H1 (cell line): ENCODE data around the gene RREB1.

ENCODE experiments used
- CHD7 ChIP-seq: fragments of 300-600 bp; sonication (generic); IDR thresholded peaks from 2 replicates; pipeline ENCODE4 v1.7.1; 2012; ENCODE audit warnings: low read length, moderate library complexity, mild to moderate bottlenecking, inconsistent platforms; ENCODE audit not compliant: insufficient replicate concordance
- CREB1 ChIP-seq: IDR thresholded peaks from 2 replicates; pipeline ENCODE4 v1.6.1; 2012; ENCODE audit warnings: inconsistent platforms
- CTCF ChIP-seq, 3 experiments: IDR thresholded peaks; 1 replicate in 2 of 3; 2 replicates in 1 of 3; pipeline versions ENCODE4 v1.5.1 to v1.6.1; 2011; ENCODE audit warnings: low read length in 3 of 3, mild to moderate bottlenecking in 3 of 3, inconsistent platforms in 2 of 3, low read depth in 1 of 3, moderate library complexity in 1 of 3; ENCODE audit not compliant: insufficient read depth in 1 of 3; ENCODE audit errors: control extremely low read depth in 1 of 3
- E2F6 ChIP-seq: IDR thresholded peaks from 2 replicates; pipeline ENCODE4 v1.6.1; 2012; ENCODE audit warnings: inconsistent platforms
- EGR1 ChIP-seq: IDR thresholded peaks from 2 replicates; pipeline ENCODE4 v1.6.1; 2011; ENCODE audit warnings: low read depth, low read length, borderline replicate concordance
- EP300 ChIP-seq, 2 experiments: IDR thresholded peaks; 1 replicate in 1 of 2; 2 replicates in 1 of 2; pipeline ENCODE4 v1.6.1; 2011 to 2012; ENCODE audit warnings: low read depth in 2 of 2, low read length in 2 of 2, mild to moderate bottlenecking in 2 of 2, borderline replicate concordance in 1 of 2, inconsistent platforms in 1 of 2, moderate library complexity in 1 of 2
- MAX ChIP-seq: IDR thresholded peaks from 2 replicates; pipeline ENCODE4 v1.6.1; 2012; ENCODE audit warnings: inconsistent platforms
- POLR2A ChIP-seq, 2 experiments: IDR thresholded peaks; 1 replicate in 1 of 2; 2 replicates in 1 of 2; pipeline ENCODE4 v1.6.1; 2011; ENCODE audit warnings: low read depth in 2 of 2, low read length in 2 of 2, mild to moderate bottlenecking in 2 of 2; ENCODE audit errors: control extremely low read depth in 1 of 2
- POLR2AphosphoS5 ChIP-seq: IDR thresholded peaks from 2 replicates; pipeline ENCODE4 v1.6.1; 2011; ENCODE audit warnings: low read depth, low read length
- RAD21 ChIP-seq, 2 experiments: IDR thresholded peaks in 1 of 2; conservative IDR thresholded peaks in 1 of 2; 2 replicates each; pipeline ENCODE4 v1.6.1; 2011; ENCODE audit warnings: low read depth in 2 of 2, low read length in 2 of 2, improper control_type of control experiment in 1 of 2, inconsistent platforms in 1 of 2, mild to moderate bottlenecking in 1 of 2, moderate library complexity in 1 of 2
- RXRA ChIP-seq: IDR thresholded peaks from 2 replicates; pipeline ENCODE4 v1.6.1; 2011; ENCODE audit warnings: low read depth, mild to moderate bottlenecking, low read length, moderate library complexity; ENCODE audit not compliant: insufficient read depth
- SUZ12 ChIP-seq: fragments of 200-600 bp; sonication (generic); IDR thresholded peaks from 2 replicates; pipeline ENCODE4 v1.6.1; 2012; ENCODE audit warnings: mild to moderate bottlenecking, inconsistent platforms, low read length, moderate library complexity, mixed read lengths
- USF2 ChIP-seq: IDR thresholded peaks from 2 replicates; pipeline ENCODE4 v1.6.1; 2011; ENCODE audit warnings: low read length, improper control_type of control experiment
- YY1 ChIP-seq: IDR thresholded peaks from 2 replicates; pipeline ENCODE4 v1.6.1; 2011; ENCODE audit warnings: low read depth, mild to moderate bottlenecking, low read length

GRCh38 chr6:7136859-7137334, 29.1 kb downstream of the RREB1 start:
- TF ChIP-seq RAD21 (IDR thresholded peaks at IDR 0.05 in 1 of 2, conservative IDR thresholded peaks at IDR 0.05 in 1 of 2; ENCODE audit: low read depth in 2 of 2, low read length in 2 of 2): no peak
- no peak for TF ChIP-seq POLR2A (IDR thresholded peaks at IDR 0.05; ENCODE audit: control extremely low read depth in 1 of 2, low read depth in 2 of 2, low read length in 2 of 2)
- no peak for TF ChIP-seq YY1
- no peak for TF ChIP-seq CTCF (IDR thresholded peaks at IDR 0.05; ENCODE audit: control extremely low read depth in 1 of 3, insufficient read depth in 1 of 3, low read depth in 1 of 3, low read length in 3 of 3)
- no peak for TF ChIP-seq USF2
- no peak for TF ChIP-seq SUZ12
- TF ChIP-seq EGR1: no peak
- no peak for TF ChIP-seq MAX
- no peak for TF ChIP-seq CHD7
- TF ChIP-seq POLR2AphosphoS5: no peak
- TF ChIP-seq E2F6: no peak
- TF ChIP-seq EP300 (IDR thresholded peaks at IDR 0.05; ENCODE audit: borderline replicate concordance in 1 of 2, low read depth in 2 of 2, low read length in 2 of 2): no peak
- no peak for TF ChIP-seq RXRA
- no peak for TF ChIP-seq CREB1
